Ishikawa (cell line): Measurements from ENCODE around the gene THBS4.

Experiments used
- CEBPB ChIP-seq: IDR thresholded peaks from 2 replicates; pipeline ENCODE4 v1.6.1; 2012
- EGR1 ChIP-seq: IDR thresholded peaks from 2 replicates; pipeline ENCODE4 v1.6.1; 2012
- EP300 ChIP-seq: IDR thresholded peaks from 2 replicates; pipeline ENCODE4 v1.6.1; 2012; ENCODE audit warnings: borderline replicate concordance
- RAD21 ChIP-seq: IDR thresholded peaks from 2 replicates; pipeline ENCODE4 v1.6.1; 2012; ENCODE audit warnings: low read depth
- TAF1 ChIP-seq: IDR thresholded peaks from 2 replicates; pipeline ENCODE4 v1.6.1; 2012; ENCODE audit warnings: low read depth, mild to moderate bottlenecking
- TCF12 ChIP-seq: IDR thresholded peaks from 2 replicates; pipeline ENCODE4 v1.6.1; 2012; ENCODE audit warnings: low read depth
- TEAD4 ChIP-seq: IDR thresholded peaks from 2 replicates; pipeline ENCODE4 v1.6.1; 2012
- YY1 ChIP-seq: IDR thresholded peaks from 2 replicates; pipeline ENCODE4 v1.6.1; 2012; ENCODE audit warnings: low read depth
- TF ChIP-seq, protein P1 (sequence below): IDR thresholded peaks from 2 replicates; pipeline ENCODE4 v1.6.1; 2012
- TF ChIP-seq, protein P2 (sequence below): IDR thresholded peaks from 2 replicates; pipeline ENCODE4 v1.6.1; 2012
- TF ChIP-seq, protein P3 (sequence below): IDR thresholded peaks from 2 replicates; pipeline ENCODE4 v1.6.1; 2012; ENCODE audit warnings: low read depth, mild to moderate bottlenecking

DNA sequence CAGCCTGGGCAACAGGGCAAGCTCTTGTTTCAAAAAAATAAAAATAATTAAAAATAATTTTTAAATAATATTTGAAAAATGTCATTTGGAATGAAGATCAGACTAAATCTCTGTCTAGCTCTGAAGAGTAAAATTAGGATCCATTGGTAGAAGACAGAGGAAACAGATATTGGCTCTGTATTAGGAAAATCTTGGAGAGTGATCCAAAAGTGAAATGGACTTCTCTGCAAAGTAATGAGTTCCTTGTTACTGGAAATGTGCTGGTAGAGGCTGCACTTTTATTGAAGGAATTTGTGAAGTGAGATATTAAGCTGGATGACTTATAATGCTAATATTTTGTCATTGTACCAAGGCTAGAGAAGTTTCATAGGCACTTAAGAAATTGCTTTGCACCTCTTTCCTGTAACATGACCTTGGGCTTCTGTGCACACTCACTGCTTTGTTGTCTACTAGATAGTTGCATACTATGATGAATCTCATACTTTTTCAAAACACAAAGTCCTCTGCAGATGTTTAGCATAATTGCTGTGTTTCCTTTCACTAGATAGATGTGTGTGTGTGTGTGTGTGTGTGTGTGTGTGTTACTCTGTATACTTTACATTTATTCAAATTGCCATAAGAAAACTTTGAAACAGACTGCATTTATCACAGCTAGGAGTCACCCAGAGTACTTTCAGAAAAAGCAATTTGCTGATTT lies 13.1 kb downstream of the THBS4 start:
- no peak for TF ChIP-seq TAF1
- no peak for TF ChIP-seq TCF12
- TF ChIP-seq, protein P1, sequence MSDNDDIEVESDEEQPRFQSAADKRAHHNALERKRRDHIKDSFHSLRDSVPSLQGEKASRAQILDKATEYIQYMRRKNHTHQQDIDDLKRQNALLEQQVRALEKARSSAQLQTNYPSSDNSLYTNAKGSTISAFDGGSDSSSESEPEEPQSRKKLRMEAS = no peak
- TF ChIP-seq, protein P2, sequence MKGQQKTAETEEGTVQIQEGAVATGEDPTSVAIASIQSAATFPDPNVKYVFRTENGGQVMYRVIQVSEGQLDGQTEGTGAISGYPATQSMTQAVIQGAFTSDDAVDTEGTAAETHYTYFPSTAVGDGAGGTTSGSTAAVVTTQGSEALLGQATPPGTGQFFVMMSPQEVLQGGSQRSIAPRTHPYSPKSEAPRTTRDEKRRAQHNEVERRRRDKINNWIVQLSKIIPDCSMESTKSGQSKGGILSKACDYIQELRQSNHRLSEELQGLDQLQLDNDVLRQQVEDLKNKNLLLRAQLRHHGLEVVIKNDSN = no peak
- TF ChIP-seq EP300 = no peak
- no peak for TF ChIP-seq YY1
- no peak for TF ChIP-seq CEBPB
- TF ChIP-seq RAD21 = no peak
- TF ChIP-seq, protein P3, sequence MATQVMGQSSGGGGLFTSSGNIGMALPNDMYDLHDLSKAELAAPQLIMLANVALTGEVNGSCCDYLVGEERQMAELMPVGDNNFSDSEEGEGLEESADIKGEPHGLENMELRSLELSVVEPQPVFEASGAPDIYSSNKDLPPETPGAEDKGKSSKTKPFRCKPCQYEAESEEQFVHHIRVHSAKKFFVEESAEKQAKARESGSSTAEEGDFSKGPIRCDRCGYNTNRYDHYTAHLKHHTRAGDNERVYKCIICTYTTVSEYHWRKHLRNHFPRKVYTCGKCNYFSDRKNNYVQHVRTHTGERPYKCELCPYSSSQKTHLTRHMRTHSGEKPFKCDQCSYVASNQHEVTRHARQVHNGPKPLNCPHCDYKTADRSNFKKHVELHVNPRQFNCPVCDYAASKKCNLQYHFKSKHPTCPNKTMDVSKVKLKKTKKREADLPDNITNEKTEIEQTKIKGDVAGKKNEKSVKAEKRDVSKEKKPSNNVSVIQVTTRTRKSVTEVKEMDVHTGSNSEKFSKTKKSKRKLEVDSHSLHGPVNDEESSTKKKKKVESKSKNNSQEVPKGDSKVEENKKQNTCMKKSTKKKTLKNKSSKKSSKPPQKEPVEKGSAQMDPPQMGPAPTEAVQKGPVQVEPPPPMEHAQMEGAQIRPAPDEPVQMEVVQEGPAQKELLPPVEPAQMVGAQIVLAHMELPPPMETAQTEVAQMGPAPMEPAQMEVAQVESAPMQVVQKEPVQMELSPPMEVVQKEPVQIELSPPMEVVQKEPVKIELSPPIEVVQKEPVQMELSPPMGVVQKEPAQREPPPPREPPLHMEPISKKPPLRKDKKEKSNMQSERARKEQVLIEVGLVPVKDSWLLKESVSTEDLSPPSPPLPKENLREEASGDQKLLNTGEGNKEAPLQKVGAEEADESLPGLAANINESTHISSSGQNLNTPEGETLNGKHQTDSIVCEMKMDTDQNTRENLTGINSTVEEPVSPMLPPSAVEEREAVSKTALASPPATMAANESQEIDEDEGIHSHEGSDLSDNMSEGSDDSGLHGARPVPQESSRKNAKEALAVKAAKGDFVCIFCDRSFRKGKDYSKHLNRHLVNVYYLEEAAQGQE = no peak
- no peak for TF ChIP-seq TEAD4
- TF ChIP-seq EGR1 = no peak
